NT2/D1 (cell line): ENCODE data around the gene TRAPPC2L.

ENCODE experiments used
- YY1 ChIP-seq: IDR thresholded peaks from 2 replicates; pipeline ENCODE4 v1.6.1; 2011; ENCODE audit not compliant: insufficient read length, insufficient read depth
- ZNF274 ChIP-seq: IDR thresholded peaks from 2 replicates; pipeline ENCODE4 v1.6.1; 2011; ENCODE audit warnings: mild to moderate bottlenecking, low read depth, low read length

- TF ChIP-seq YY1: no peak
- TF ChIP-seq ZNF274: no peak
Measured at GRCh38 chr16:88813269-88814143, 43.4 kb upstream of the TRAPPC2L start.
